HepG2 (cell line): ENCODE data around the gene PPP1R27. TPM values are rescaled to one million over a fixed set of nuclear protein-coding genes. Genes with fewer than 3 reads are reported as not detected.

Source experiments
- ATAC-seq: fragments of 200-7000 bp; cut with Tn5 transposase; 3 replicates; pipeline ENCODE4 v1.9.1; 2020; ENCODE audit warnings: mild to moderate bottlenecking, moderate library complexity
- BruUV-seq: library from RNA; stranded (reverse); fragments of 400-500 nt; replicated peaks from 2 replicates; lab custom pipeline; 2021; lab: Mats Ljungman, UMichigan
- CTCF ChIA-PET: fragments of 300-600 bp; formaldehyde crosslinking; extraction: SDS; loops from one replicate; lab custom pipeline; 2021; ENCODE audit warnings: low total read pairs, inconsistent platforms, low intra/inter-chr PET ratio; lab: Yijun Ruan, JAX
- POLR2A ChIA-PET: fragments of 350-600 bp; sonication (Branson Sonifier 250); formaldehyde crosslinking; loops from one replicate; lab custom pipeline; 2020; ENCODE audit warnings: antibody characterized with exemption, inconsistent platforms; lab: Yijun Ruan, JAX
- DNase-seq: peaks from one replicate; pipeline ENCODE4 v3.0.0-alpha.2; 2015; ENCODE audit warnings: low spot score
- FAIRE-seq: peaks from 3 replicates; lab custom pipeline; 2011; peaks lifted over from hg19 to GRCh38; lab: Jason Lieb, UNC
- H2AFZ ChIP-seq: one replicate; pipeline ENCODE4 v1.6.1; 2011; ENCODE audit warnings: low read length, inconsistent platforms
- H3K27ac ChIP-seq: fragments of 300-600 bp; 3 replicates; pipeline ENCODE4 v1.8.0; 2011; ENCODE audit warnings: mixed run types, mild to moderate bottlenecking, mixed read lengths, low read length, inconsistent platforms; ENCODE audit not compliant: insufficient read depth; ENCODE audit errors: extremely low read length
- H3K27me3 ChIP-seq, 2 experiments: fragments of 200-600 bp in 1 of 2; 2 replicates in 1 of 2; 3 replicates in 1 of 2; pipeline versions ENCODE4 v1.6.0 to v1.8.0; 2011; ENCODE audit warnings: low read length in 2 of 2, mild to moderate bottlenecking in 2 of 2, moderate library complexity in 2 of 2, inconsistent platforms in 1 of 2; ENCODE audit not compliant: insufficient read depth in 2 of 2, control insufficient read depth in 1 of 2
- H3K36me3 ChIP-seq, 2 experiments: fragments of 200-600 bp in 1 of 2; replicated peaks in 1 of 2; 2 replicates in 1 of 2; 3 replicates in 1 of 2; pipeline versions ENCODE4 v1.5.1 to v1.8.0; 2011; ENCODE audit warnings: low read length in 2 of 2, inconsistent platforms in 1 of 2; ENCODE audit not compliant: insufficient read depth in 2 of 2, control insufficient read depth in 1 of 2
- H3K4me1 ChIP-seq: 2 replicates; pipeline ENCODE4 v1.5.1; 2012; ENCODE audit warnings: low read length, inconsistent platforms; ENCODE audit not compliant: insufficient read depth
- H3K4me2 ChIP-seq: 2 replicates; pipeline ENCODE4 v1.6.0; 2011; ENCODE audit warnings: low read depth, low read length, inconsistent platforms
- H3K4me3 ChIP-seq, 3 experiments: fragments of 200-600 bp in 1 of 3; sonication (generic), shearing (Covaris generic) in 1 of 3; replicated peaks in 1 of 3; 2 replicates each; pipeline ENCODE4 v1.5.1; 2011 to 2016; ENCODE audit warnings: low read length in 3 of 3, inconsistent platforms in 2 of 3, low read depth in 2 of 3, mild to moderate bottlenecking in 2 of 3, control low read depth in 1 of 3, mixed read lengths in 1 of 3; ENCODE audit not compliant: insufficient read depth in 1 of 3
- H3K79me2 ChIP-seq: one replicate; pipeline ENCODE4 v1.6.1; 2011; ENCODE audit warnings: low read length, inconsistent platforms; ENCODE audit not compliant: insufficient read depth
- H3K9ac ChIP-seq: 2 replicates; pipeline ENCODE4 v1.6.0; 2011; ENCODE audit warnings: mild to moderate bottlenecking, low read depth, low read length, inconsistent platforms; ENCODE audit not compliant: insufficient read depth
- H3K9me3 ChIP-seq: 2 replicates; pipeline ENCODE4 v1.5.1; 2012; ENCODE audit warnings: mild to moderate bottlenecking, low read length
- H4K20me1 ChIP-seq: 2 replicates; pipeline ENCODE4 v1.6.0; 2011; ENCODE audit warnings: inconsistent platforms, mild to moderate bottlenecking, low read length, moderate library complexity; ENCODE audit not compliant: insufficient read depth
- AGO2 ChIP-seq: fragments of 200-400 bp; formaldehyde crosslinking; optimal IDR thresholded peaks from 2 replicates; pipeline ENCODE3; 2017; ENCODE audit warnings: mild to moderate bottlenecking, low read depth, low read length, moderate library complexity
- KDM2A ChIP-seq: sonication (generic); formaldehyde crosslinking; IDR thresholded peaks from 2 replicates; pipeline ENCODE4 v1.4.0; 2020; ENCODE audit warnings: low read depth, missing genetic modification reagents, borderline replicate concordance
- LRRFIP1 ChIP-seq: sonication (generic); formaldehyde crosslinking; conservative IDR thresholded peaks from 2 replicates; pipeline ENCODE4 v1.4.0; 2020; ENCODE audit warnings: missing genetic modification reagents
- MIER2 ChIP-seq: IDR thresholded peaks from 2 replicates; pipeline ENCODE4 v1.6.1; 2016; ENCODE audit warnings: missing biosample characterization, missing genetic modification reagents
- PCBP1 ChIP-seq: fragments of 200-400 bp; formaldehyde crosslinking; IDR thresholded peaks from 2 replicates; pipeline ENCODE4 v1.6.1; 2017; ENCODE audit warnings: mild to moderate bottlenecking, low read depth, low read length, borderline replicate concordance
- WGBS: methylation state at CpG from one replicate; pipeline ENCODE4 v1.1.6; 2017; ENCODE audit warnings: low lambda C conversion rate; 5-methylcytosine and 5-hydroxymethylcytosine counted together
- in situ Hi-C: cut with HindIII; loops from 2 replicates; pipeline ENCODE4 v1.10.0; 2017; ENCODE audit warnings: low pct_unique_long_range_greater_than_20kb; ENCODE audit not compliant: extremely low pct_ligation_motif_present
- intact Hi-C: fragments of 100-400 bp; cut with micrococcal nuclease; formaldehyde crosslinking; loops from one replicate; pipeline ENCODE4 v1.10.0; 2022; ENCODE audit not compliant: unreplicated experiment
- polyA plus RNA-seq, 8 experiments: library from polyadenylated mRNA; depleted of rRNA in 3 of 8; stranded (reverse) in 7 of 8; unstranded in 1 of 8; fragments of >200 nt; fragmentation: Illumina TruSeq in 4 of 8; extraction: Trizol in 4 of 8; gene quantifications; 2 replicates each; pipeline versions ENCODE4 v1.2.1 to v1.2.3, GENCODE V29; 2011 to 2016; ENCODE audit warnings: low read depth in 4 of 8, missing spikeins in 1 of 8, mixed read lengths in 1 of 8; ENCODE audit not compliant: insufficient read depth in 1 of 8
- total RNA-seq, 5 experiments: library from RNA; depleted of rRNA; stranded (reverse); fragments of >200 nt; fragmentation: Illumina TruSeq; extraction: Trizol; gene quantifications; 2 replicates each; pipeline ENCODE4 v1.2.3, GENCODE V29; 2016; ENCODE audit warnings: low read depth in 1 of 5
- TF ChIP-seq, protein P1 (sequence below): sonication (generic); formaldehyde crosslinking; IDR thresholded peaks from 2 replicates; pipeline ENCODE4 v1.5.0; 2020; ENCODE audit warnings: missing genetic modification reagents

The PPP1R27 gene
- total and polyA plus RNA-seq, 2 of the 13 experiments (the other 11 are each of a cell fraction or from before 2014, with no cell fraction given), result 0.17 to 1.00 TPM

- Histone ChIP-seq H3K27me3 (peaks cover 0 to 3% of the 10 kb centered on the region in 2 experiments; a peak in 2 of 5 replicates), H4K20me1 (no peaks in the 10 kb centered on the region), H3K36me3 (peaks cover 2 to 6% of the 10 kb centered on the region in 2 experiments; a peak in 2 of 5 replicates), H3K4me3 (no peak overlapping the region), H3K79me2 (no peaks in the 10 kb centered on the region), H3K9ac (no peak overlapping the region), H3K4me2 (no peak overlapping the region), H2AFZ (no peak overlapping the region), H3K4me1 (peaks cover 49% of the 10 kb centered on the region), H3K9me3 (no peaks in the 10 kb centered on the region), H3K27ac (no peak overlapping the region)
- CTCF ChIA-PET, result interaction anchor here (2.5 kb wide), 1 partner anchor 86 kb away, joined by 8 read pairs; no protein-coding TSS in a partner anchor
- no peak for FAIRE-seq
- POLR2A ChIA-PET, result interaction anchor here (0.6 to 1.0 kb wide), 4 partner anchors 13 to 148 kb away, joined by 3 to 6 read pairs (median 4); no protein-coding TSS in a partner anchor
- WGBS, result 50% methylated on average over 12 of the region's 13 CpGs
- TF ChIP-seq MIER2 (CRISPR knock-in tag) (no peak), PCBP1 (peak; percentile 76; the same call in 1 of the 2 replicates), AGO2 (peak; percentile 43), KDM2A (CRISPR knock-in tag) (peak; percentile 18; the same call in 1 of the 2 replicates)
- in situ Hi-C loops, result no loop called here
- intact Hi-C loops, result loop anchor here (5.0 kb wide), 1 partner anchor 43 kb away; the partner anchor contains the start of gene P4HB
- no peak for ATAC-seq
- no peak for DNase-seq
- no TSS peak for BruUV-seq
These were observed 15.1 kb downstream of the PPP1R27 start for GRCh38 chr17:81819708-81820107.

DNA sequence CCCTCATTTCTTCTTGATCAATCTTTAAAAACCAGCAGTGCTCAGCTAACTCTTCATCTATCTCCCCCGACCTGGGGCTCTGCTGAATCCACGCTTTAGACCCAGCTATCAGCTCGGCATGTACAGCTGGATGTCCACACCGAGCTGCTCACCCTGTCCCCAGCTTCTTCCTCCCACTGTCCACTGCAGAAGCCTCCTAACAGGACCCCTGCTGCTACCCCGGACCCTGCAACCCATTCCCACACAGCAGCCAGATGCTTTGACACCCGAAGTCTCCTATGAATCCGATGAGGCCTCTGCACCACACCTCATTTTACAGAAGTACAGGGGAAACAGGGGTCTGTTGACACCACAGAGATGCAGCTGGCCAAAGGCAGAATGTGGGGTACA lies 17.1 kb downstream of the PPP1R27 start:
- in situ Hi-C loops, result no loop called here
- Histone ChIP-seq H3K27me3 (peaks cover 3% of the 10 kb centered on the region in 2 experiments; a peak in 2 of 5 replicates), H2AFZ (peak overlapping the region; percentile 12), H3K79me2 (no peaks in the 10 kb centered on the region), H3K4me2 (peak overlapping the region; percentile 28; the same call in 1 of the 2 replicates), H4K20me1 (no peaks in the 10 kb centered on the region), H3K9ac (no peak overlapping the region), H3K27ac (no peak overlapping the region), H3K9me3 (no peaks in the 10 kb centered on the region), H3K36me3 (peaks cover under 1 to 2% of the 10 kb centered on the region in 2 experiments; a peak in 2 of 5 replicates), H3K4me1 (peaks cover 53% of the 10 kb centered on the region), H3K4me3 (no peak overlapping the region)
- no TSS peak for BruUV-seq
- intact Hi-C loops, result no loop called here
- 19% methylated on average over 7 of the region's 7 CpGs for WGBS
- ATAC-seq (no peak), DNase-seq (no peak), FAIRE-seq (no peak)
- CTCF ChIA-PET, result no interaction called here
- TF ChIP-seq LRRFIP1 (CRISPR knock-in tag), result no peak
- TF ChIP-seq, protein P1, sequence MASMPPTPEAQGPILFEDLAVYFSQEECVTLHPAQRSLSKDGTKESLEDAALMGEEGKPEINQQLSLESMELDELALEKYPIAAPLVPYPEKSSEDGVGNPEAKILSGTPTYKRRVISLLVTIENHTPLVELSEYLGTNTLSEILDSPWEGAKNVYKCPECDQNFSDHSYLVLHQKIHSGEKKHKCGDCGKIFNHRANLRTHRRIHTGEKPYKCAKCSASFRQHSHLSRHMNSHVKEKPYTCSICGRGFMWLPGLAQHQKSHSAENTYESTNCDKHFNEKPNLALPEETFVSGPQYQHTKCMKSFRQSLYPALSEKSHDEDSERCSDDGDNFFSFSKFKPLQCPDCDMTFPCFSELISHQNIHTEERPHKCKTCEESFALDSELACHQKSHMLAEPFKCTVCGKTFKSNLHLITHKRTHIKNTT (CRISPR knock-in tag), result no peak
- POLR2A ChIA-PET, result interaction anchor here (0.7 to 2.4 kb wide), 2 partner anchors 11 to 16 kb away, joined by 3 to 10 read pairs; partner anchors contain the start of gene MCRIP1
